DMS153 (cell line): Measurements from ENCODE around the gene COPS2.
"Not testable (repeated sequence)": the region's sequence is repeated elsewhere in the genome, so short reads cannot be mapped to it uniquely, and the experiment has no call there.

Source experiments
- DNase-seq: peaks from one replicate; lab custom pipeline; 2025; lab: John Stamatoyannopoulos, UW

COPS2 gene

GRCh38 chr15:49103002-49103401, 52.4 kb downstream of the COPS2 start:
- DNase-seq: no peak

GRCh38 chr15:49101536-49101935, 53.9 kb downstream of the COPS2 start:
- no peak for DNase-seq

DNA sequence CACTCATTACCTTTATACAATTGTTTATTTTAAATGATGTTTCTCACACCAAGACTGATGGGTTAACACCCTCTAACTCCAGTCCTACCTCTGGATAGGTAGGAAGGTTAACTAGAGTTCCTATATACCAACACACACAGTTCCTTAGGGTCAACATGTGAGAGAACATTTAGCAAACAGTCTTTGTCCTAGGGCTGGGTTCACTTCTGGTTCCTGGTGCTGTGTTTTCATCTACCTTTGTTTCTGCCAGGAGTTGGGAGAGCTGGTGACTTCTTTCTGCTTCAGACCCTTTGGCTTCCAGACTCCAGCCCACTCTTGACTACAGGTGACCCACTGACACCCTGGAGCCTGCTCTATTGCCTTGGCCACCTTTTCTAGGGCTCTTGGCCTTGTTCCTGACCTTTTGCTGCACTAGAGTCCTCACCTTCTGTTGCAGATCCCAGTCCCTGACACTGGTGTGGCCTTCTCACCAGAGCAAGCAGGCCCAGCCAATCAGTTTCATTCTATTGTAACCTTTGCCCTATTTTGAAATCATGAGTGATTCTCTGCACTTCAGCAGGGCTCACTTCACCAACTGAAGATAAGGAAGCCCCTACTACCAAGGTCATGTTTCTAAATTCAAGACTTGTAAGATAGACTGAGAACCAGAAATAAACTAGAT, 59.2 kb downstream of the COPS2 start:
- no peak for DNase-seq

GRCh38 chr15:49094923-49095322, 60.5 kb downstream of the COPS2 start:
- no peak for DNase-seq

DNA sequence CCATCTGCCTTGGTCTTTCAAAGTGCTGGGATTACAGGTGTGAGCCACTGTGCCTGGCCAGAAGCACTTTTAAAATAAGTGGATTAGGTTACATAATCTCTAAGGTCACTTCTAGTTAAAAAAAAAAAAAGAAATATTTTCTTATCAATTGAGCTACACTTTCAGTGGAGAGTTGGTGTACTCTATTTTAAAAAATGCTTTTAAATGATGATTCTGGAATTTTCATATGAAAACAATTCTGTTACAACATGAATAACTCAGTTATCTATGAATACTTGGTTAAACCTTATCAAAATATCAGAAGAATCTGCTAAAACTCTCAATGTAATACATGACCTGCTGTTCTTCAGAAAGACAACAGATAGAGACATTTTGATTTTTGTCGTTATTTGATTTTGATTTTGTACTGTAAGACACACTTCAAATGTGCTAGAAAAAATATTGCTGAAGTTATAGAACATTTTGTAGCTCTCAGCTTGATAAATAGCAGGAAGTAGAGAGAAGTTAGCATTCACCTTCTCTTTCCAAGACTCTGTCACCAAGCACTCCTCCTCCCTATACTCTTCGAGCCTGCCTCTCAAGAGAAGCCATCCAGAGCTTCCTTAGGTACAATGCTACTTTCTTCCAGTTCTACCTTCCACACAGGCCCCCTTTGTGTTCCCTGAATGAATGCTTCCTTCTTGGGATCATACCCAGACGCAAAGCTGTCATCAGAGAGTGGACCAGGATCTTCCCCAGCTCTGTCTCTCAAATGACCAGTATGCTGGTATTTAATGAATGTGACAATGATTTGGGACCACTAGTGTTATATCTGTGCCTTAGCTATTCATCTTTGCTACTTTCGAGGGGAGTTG, 61.9 kb downstream of the COPS2 start:
- no peak for DNase-seq

DNA sequence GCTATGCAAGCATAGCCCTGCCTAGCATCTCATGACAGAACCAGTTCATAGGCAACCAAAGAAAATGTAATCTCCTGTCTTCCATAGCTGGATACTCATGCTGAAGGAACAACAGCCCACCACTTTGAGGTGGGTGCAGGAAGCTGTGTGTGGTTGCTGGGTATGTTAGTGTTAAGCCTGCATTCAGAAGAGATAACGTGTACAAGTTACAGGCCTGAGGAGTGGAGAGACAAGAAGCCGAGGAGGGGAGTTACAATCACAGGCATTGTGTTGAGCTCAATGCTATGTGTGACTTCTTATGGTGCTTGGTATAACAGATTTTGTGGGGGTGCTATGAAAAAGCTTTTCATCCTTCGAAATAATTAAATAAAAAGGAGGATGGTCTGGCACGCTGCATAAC, 66.4 kb downstream of the COPS2 start:
- no peak for DNase-seq

DNA sequence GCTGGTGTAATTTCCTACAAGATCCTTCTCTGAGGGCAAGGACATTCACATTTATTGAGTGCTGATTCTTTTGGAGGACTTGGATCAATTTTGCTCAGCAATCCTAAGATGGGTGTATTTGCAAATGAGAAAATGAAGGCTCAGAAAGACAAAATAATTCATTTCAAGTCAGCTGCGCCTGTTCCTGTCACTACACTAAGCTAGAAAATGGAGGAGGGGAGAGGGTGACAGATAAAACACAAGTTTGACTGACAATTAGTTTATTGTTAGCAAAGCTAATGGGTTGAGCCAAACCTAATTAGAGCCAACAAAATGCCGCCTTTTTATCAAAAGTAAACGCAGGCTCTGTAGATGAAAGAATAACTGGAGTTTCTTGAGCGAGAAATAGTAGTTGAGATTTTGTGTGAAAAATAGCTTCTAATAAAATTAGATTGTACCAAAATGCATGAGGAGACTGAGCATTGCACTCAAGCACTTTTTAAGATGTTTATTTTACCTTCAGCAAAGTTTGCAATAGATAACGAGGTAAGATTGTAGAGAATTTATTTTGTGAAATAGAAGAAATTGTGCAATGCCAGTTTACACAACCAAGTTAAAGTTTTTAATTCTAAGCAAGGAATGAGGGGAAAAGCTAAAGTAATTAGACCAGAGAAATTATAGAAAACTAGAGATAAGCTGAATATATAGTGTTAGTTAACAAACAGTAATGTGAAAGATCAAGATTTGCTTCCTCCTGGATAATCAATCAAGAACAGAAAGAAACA, 69.5 kb downstream of the COPS2 start:
- no peak for DNase-seq

DNA sequence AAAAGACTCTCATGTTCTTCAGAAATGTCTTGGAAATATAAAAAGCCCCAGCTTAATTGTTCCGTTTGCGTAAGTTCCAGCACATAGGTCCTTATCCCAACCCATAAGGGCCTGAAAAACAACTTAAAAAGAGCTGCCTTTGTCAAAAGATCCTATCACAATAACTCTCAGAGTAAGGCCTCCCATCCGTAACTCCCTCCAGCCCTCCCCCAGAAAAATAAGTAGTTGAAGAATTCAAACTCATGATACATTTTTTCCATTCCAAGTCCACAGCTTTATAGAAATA, 71.2 kb downstream of the COPS2 start:
- no peak for DNase-seq

GRCh38 chr15:49083401-49084284, 71.8 kb downstream of the COPS2 start:
- DNase-seq: no peak

DNA sequence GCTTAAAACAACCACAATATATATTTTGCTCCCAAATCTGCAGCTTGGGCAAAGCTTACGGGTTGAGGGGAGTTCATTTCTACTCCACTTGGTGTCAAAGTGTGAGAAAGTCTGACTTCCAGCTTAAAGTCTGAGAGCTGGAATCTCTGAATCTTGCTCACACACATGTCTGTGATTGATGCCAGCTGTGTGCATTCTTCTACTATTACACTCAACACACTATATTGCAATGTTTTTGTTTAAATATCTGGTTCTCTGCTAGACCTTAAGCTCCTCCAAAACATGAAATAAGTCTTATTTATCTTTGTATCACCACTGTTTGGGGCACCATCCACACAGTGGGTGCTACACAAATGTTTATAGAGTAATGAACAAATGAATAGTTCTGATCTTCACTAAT, 72.4 kb downstream of the COPS2 start:
- no peak for DNase-seq

DNA sequence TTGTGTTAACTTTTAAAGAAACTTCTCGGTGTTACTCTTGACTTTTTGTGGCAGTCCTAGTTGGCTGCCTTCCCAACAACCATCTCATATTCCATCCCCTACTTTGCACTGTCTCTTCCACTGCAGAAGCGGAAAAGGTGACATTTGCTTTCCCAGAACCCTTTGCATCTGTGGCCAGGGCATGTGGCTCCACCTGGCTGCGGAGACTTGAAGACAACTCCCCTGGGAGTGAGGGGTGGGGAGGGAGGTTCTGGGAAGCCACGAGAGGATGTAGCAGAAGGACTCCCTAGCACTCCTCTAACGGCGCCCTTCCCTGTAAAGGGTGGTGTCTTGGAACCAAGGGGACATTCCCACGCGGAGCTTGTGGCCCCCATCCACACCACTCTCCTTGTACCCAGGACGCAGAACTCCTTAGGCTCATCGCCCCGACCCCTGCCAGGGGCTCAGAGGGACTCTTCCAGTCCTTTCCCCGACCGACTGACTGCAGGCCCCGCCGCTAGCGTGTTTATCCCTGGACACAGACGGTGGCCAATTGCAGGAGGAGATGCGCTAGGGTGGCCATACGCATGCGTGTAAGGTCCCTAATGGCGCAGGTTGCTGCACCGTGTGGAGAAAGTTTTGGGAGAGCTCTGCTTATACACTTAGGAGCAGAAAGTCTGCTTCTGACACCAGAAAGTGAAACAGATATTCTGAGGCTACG, 75.9 kb downstream of the COPS2 start:
- no peak for DNase-seq

DNA sequence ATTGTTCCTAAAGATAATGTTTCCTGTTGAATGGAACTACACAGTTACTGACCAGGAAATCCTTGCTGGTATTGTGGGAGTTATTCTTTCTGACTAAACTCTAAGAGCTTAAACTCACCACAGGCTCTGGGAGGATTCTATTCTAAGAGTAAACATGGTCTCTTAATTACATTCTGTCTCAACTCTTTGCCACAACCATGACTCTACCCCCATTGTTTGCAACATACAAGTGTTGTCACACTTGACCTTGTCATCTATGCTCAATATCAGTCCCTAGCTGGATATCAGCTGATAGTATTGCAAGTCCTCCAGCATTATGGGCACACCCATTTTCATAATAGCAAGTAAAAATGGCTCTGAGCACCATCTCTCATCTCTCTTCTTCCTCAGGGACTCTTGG, 79.5 kb downstream of the COPS2 start:
- DNase-seq: no peak

DNA sequence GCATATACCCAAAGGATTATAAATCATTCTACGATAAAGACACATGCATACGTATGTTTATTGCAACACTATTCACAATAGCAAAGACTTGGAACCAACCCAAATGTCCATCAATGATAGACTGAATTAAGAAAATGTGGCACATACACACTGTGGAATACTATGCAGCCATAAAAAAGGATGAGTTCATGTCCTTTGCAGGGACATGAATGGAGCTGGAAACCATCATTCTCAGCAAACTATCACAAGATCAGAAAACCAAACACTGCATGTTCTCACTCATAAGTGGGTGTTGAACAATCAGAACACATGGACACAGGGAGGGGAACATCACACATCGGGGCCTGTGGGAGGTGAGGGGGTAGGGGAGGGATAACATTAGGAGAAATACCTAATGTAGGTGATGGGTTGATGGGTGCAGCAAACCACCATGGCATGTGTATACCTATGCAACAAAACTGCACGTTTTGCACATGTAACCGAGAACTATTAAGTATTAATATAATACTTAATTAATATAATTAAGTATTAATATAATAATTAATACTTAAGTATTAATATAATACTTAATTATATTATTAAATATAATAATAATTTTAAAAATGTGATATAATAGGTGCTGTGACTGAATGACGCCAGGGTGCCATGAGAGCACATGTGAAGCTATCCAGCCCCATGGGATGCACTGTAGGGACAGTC, 80.7 kb downstream of the COPS2 start:
- DNase-seq: not testable (repeated sequence)
